Glutamatergic neuron (in vitro differentiated cells): Measurements from ENCODE around the gene PPP2R2B. TPM values are rescaled to one million over a fixed set of nuclear protein-coding genes. Genes with fewer than 3 reads are reported as not detected.
A peak's percentile ranks its signal among the peaks of the same experiment; 100 is the strongest.

Experiments
- DNase-seq: peaks from one replicate; pipeline ENCODE4 v3.0.0; 2022
- H3K27ac Mint-ChIP-seq: one replicate; pipeline ENCODE4 v1.8.0; 2020; ENCODE audit warnings: mild to moderate bottlenecking, mixed read lengths, inconsistent platforms; ENCODE audit not compliant: unreplicated experiment
- H3K27me3 Mint-ChIP-seq: one replicate; pipeline ENCODE4 v1.8.0; 2020; ENCODE audit warnings: mild to moderate bottlenecking, moderate library complexity, mixed read lengths, inconsistent platforms; ENCODE audit not compliant: unreplicated experiment
- H3K36me3 Mint-ChIP-seq: one replicate; pipeline ENCODE4 v1.8.0; 2020; ENCODE audit warnings: mild to moderate bottlenecking, mixed read lengths, inconsistent platforms; ENCODE audit not compliant: unreplicated experiment
- H3K4me1 Mint-ChIP-seq: one replicate; pipeline ENCODE4 v1.8.0; 2020; ENCODE audit warnings: mild to moderate bottlenecking, low read depth, mixed read lengths, inconsistent platforms; ENCODE audit not compliant: unreplicated experiment
- H3K4me3 Mint-ChIP-seq: one replicate; pipeline ENCODE4 v1.8.0; 2020; ENCODE audit warnings: mild to moderate bottlenecking, mixed read lengths, inconsistent platforms; ENCODE audit not compliant: unreplicated experiment
- H3K9me3 Mint-ChIP-seq: one replicate; pipeline ENCODE4 v1.8.0; 2020; ENCODE audit warnings: mild to moderate bottlenecking, moderate library complexity, mixed read lengths, inconsistent platforms; ENCODE audit not compliant: unreplicated experiment
- total RNA-seq: library from RNA; stranded (reverse); fragmentation: NEBNext Ultra II Directional; extraction: Animal tissue kit (Norgen Biotek cat#: 25700); gene quantifications from one replicate; pipeline ENCODE4 v1.2.1, GENCODE V29; 2021; ENCODE audit not compliant: unreplicated experiment
- TF ChIP-seq, protein P1 (sequence below): fragments of 200-600 bp; sonication (generic); IDR thresholded peaks from one replicate; pipeline ENCODE4 v1.5.0; 2021; ENCODE audit not compliant: partially characterized antibody, unreplicated experiment

Gene PPP2R2B
- total RNA-seq, 1 donor from 2014 or later: 11.4 TPM

DNA sequence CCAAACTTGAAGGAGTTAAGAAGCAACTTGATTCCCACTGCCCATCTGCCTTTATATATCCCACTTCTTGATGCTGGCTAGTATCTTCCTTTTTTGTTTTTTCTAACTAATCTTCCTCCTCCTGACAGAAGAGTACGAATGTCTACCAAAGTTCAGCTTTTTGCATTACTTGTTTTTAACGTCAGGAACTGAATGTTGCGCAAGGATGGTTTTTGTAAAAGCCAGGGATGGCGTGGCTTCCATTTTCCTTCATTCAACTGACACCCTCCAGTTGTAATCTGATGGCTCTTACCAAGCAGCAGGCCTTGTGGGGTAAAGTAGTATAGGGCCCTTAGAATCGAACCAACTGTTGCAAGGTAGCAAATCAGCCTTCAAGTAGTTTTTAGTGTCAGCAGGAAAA is 291.8 kb downstream of the PPP2R2B start:
- H3K9me3 Mint-ChIP-seq: peaks cover 2% of the 10 kb centered on the region

DNA sequence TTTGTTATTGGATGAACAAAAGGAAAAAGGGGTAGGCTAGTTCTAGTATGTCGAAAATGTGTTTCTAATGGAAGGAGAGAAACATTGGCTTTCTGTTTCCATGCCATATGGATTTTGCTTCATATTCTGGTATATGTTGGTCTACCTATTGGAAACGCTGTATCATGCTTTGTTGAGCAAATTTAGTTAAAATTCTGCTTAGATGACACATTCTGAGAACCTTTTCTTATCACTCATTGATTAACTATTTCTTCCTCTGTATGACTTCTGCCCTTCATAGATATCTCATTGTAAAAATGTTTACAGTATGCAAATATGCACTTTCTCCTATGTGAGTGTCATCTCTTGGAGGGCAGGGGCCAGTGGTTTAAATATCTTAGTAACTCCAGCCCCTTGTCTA is 293.8 kb downstream of the PPP2R2B start:
- Mint-ChIP-seq H3K27ac (no peak overlapping the region), H3K27me3 (peaks cover 5% of the 10 kb centered on the region)

More for the DNA sequence above, 291.8 kb downstream of the PPP2R2B start:
- TF ChIP-seq, protein P1, sequence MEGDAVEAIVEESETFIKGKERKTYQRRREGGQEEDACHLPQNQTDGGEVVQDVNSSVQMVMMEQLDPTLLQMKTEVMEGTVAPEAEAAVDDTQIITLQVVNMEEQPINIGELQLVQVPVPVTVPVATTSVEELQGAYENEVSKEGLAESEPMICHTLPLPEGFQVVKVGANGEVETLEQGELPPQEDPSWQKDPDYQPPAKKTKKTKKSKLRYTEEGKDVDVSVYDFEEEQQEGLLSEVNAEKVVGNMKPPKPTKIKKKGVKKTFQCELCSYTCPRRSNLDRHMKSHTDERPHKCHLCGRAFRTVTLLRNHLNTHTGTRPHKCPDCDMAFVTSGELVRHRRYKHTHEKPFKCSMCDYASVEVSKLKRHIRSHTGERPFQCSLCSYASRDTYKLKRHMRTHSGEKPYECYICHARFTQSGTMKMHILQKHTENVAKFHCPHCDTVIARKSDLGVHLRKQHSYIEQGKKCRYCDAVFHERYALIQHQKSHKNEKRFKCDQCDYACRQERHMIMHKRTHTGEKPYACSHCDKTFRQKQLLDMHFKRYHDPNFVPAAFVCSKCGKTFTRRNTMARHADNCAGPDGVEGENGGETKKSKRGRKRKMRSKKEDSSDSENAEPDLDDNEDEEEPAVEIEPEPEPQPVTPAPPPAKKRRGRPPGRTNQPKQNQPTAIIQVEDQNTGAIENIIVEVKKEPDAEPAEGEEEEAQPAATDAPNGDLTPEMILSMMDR: no peak
- Mint-ChIP-seq H3K4me3 (no peak overlapping the region), H3K4me1 (peaks cover 17% of the 10 kb centered on the region), H3K27ac (no peak overlapping the region), H3K27me3 (peaks cover 4% of the 10 kb centered on the region), H3K36me3 (no peaks in the 10 kb centered on the region)
- no peak for DNase-seq

GRCh38 chr5:146582051-146582596 is 296.4 kb downstream of the PPP2R2B start:
- TF ChIP-seq, protein P1: no peak
- Mint-ChIP-seq H3K4me3 (peak overlapping the region; percentile 61), H3K4me1 (peaks cover 21% of the 10 kb centered on the region), H3K9me3 (peaks cover 11% of the 10 kb centered on the region), H3K27me3 (peaks cover 5% of the 10 kb centered on the region), H3K36me3 (peaks cover under 1% of the 10 kb centered on the region), H3K27ac (peak overlapping the region; percentile 81)
- DNase-seq: no peak

More for the DNA sequence above, 293.8 kb downstream of the PPP2R2B start:
- TF ChIP-seq, protein P1: no peak
- H3K4me3 Mint-ChIP-seq: no peak overlapping the region
- H3K36me3 Mint-ChIP-seq: no peaks in the 10 kb centered on the region
- DNase-seq: no peak
- peaks cover 9% of the 10 kb centered on the region for H3K9me3 Mint-ChIP-seq
- H3K4me1 Mint-ChIP-seq: peaks cover 23% of the 10 kb centered on the region

GRCh38 chr5:146580237-146580636 is 298.3 kb downstream of the PPP2R2B start:
- no peak for DNase-seq
- Mint-ChIP-seq H3K4me1 (peaks cover 21% of the 10 kb centered on the region), H3K4me3 (peak overlapping the region; percentile 46), H3K27ac (peak overlapping the region; percentile 74), H3K27me3 (peaks cover 5% of the 10 kb centered on the region), H3K36me3 (peaks cover 13% of the 10 kb centered on the region), H3K9me3 (peaks cover 13% of the 10 kb centered on the region)
- TF ChIP-seq, protein P1: no peak

DNA sequence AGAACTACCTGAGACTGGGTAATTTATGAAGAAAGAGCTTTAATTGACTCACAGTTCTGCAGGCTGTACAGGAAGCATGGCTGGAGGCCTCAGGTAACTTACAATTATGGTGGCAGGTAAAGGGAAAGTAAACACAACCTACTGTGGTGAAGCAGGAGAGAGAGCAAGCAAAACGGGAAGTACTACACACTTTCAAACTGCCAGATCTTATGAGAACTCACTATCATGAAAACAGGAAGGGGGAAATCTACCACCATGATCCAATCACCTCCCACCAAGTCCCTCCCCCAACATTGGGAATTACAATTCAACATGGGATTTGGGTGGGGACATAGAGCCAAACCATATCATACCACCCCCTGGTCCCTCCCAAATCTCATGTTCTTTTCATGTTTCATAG is 303.8 kb downstream of the PPP2R2B start:
- Mint-ChIP-seq H3K4me3 (no peak overlapping the region), H3K9me3 (peaks cover 4% of the 10 kb centered on the region), H3K4me1 (no peaks in the 10 kb centered on the region), H3K27me3 (no peaks in the 10 kb centered on the region), H3K36me3 (peaks cover 24% of the 10 kb centered on the region), H3K27ac (no peak overlapping the region)
- TF ChIP-seq, protein P1: no peak
- DNase-seq: no peak
